ENCODE data around the gene NAA25. TPM values are rescaled to one million over a fixed set of nuclear protein-coding genes. Genes with fewer than 3 reads are reported as not detected.

Gene NAA25
- total RNA-seq, 2 experiments from 2014 or later, result 46.7 to 48.7 TPM

GRCh38 chr12:112020947-112021457 is 87.6 kb downstream of the NAA25 start:
- CTCF ChIA-PET, result interaction anchor here (1.4 kb wide), 2 partner anchors 9 to 28 kb away, joined by 3 read pairs; no protein-coding TSS in a partner anchor
- POLR2A ChIA-PET, result no interaction called here

- POLR2A ChIA-PET, result no interaction called here
These were observed 89.9 kb downstream of the NAA25 start for GRCh38 chr12:112018571-112019237.

GRCh38 chr12:112017041-112017440 is 91.5 kb downstream of the NAA25 start:
- POLR2A ChIA-PET, result interaction anchor here (0.6 kb wide), 1 partner anchor 92 kb away, joined by 3 read pairs; no protein-coding TSS in a partner anchor
- CTCF ChIA-PET, result interaction anchor here (0.7 kb wide), 2 partner anchors 8 to 1133 kb away, joined by 3 read pairs; partner anchors contain the start of gene CFAP73

More at GRCh38 chr12:112018571-112019237, 89.9 kb downstream of the NAA25 start:
- CTCF ChIA-PET, result no interaction called here

- ChIA-PET POLR2A (no interaction called here), CTCF (interaction anchor here (0.6 to 0.7 kb wide), 2 partner anchors 70 to 1560 kb away, joined by 3 to 6 read pairs; no protein-coding TSS in a partner anchor)
These were observed 92.6 kb downstream of the NAA25 start for GRCh38 chr12:112015938-112016337.

GRCh38 chr12:112013601-112014402 is 94.8 kb downstream of the NAA25 start:
- CTCF ChIA-PET, result interaction anchor here (0.6 to 3.9 kb wide), 12 partner anchors 10 to 84 kb away, joined by 3 to 12 read pairs (median 4); no protein-coding TSS in a partner anchor
- POLR2A ChIA-PET, result interaction anchor here (0.5 to 2.7 kb wide), 13 partner anchors 9 to 584 kb away, joined by 3 to 11 read pairs (median 4); partner anchors contain the start of genes MAPKAPK5, NAA25 and TRAFD1

- ChIA-PET POLR2A (interaction anchor here (0.7 to 2.7 kb wide), 11 partner anchors 10 to 583 kb away, joined by 3 to 11 read pairs (median 5); partner anchors contain the start of genes NAA25 and TRAFD1), CTCF (interaction anchor here (1.2 to 3.9 kb wide), 6 partner anchors 12 to 85 kb away, joined by 3 to 12 read pairs (median 4); no protein-coding TSS in a partner anchor)
These were observed 95.6 kb downstream of the NAA25 start, which contains the start of the genes ERP29 and TMEM116 for GRCh38 chr12:112012775-112013600. Gene ERP29 (plus strand): TSS chr12:112013426. CDS start chr12:112013466, 40 bp downstream. Gene TMEM116 (minus strand): TSS chr12:112013165. CDS start chr12:112005270, 7,895 bp downstream.

GRCh38 chr12:112011685-112012084 is 96.9 kb downstream of the NAA25 start:
- CTCF ChIA-PET, result interaction anchor here (1.2 to 3.9 kb wide), 2 partner anchors 11 to 67 kb away, joined by 3 to 12 read pairs; no protein-coding TSS in a partner anchor
- POLR2A ChIA-PET, result interaction anchor here (1.6 to 2.0 kb wide), 2 partner anchors 8 to 17 kb away, joined by 9 read pairs; no protein-coding TSS in a partner anchor

GRCh38 chr12:112010415-112011344 is 97.9 kb downstream of the NAA25 start:
- POLR2A ChIA-PET, result interaction anchor here (1.4 kb wide), 1 partner anchor 115 kb away, joined by 4 read pairs; the partner anchor contains the start of gene TRAFD1
- CTCF ChIA-PET, result interaction anchor here (0.6 to 3.9 kb wide), 2 partner anchors 10 to 28 kb away, joined by 3 to 12 read pairs; no protein-coding TSS in a partner anchor

- CTCF ChIA-PET, result interaction anchor here (0.6 kb wide), 1 partner anchor 88 kb away, joined by 4 read pairs; no protein-coding TSS in a partner anchor
- POLR2A ChIA-PET, result interaction anchor here (1.4 kb wide), 1 partner anchor 116 kb away, joined by 4 read pairs; the partner anchor contains the start of gene TRAFD1
These were observed 99.0 kb downstream of the NAA25 start for GRCh38 chr12:112009596-112009995.

GRCh38 chr12:112008918-112009317 is 99.7 kb downstream of the NAA25 start:
- CTCF ChIA-PET, result no interaction called here
- POLR2A ChIA-PET, result no interaction called here

GRCh38 chr12:112007945-112008344 is 100.6 kb downstream of the NAA25 start:
- POLR2A ChIA-PET, result no interaction called here
- CTCF ChIA-PET, result no interaction called here

- POLR2A ChIA-PET, result no interaction called here
These were observed 102.9 kb downstream of the NAA25 start for GRCh38 chr12:112005419-112006395.

GRCh38 chr12:112004041-112004440 is 104.5 kb downstream of the NAA25 start:
- CTCF ChIA-PET, result interaction anchor here (1.8 kb wide), 1 partner anchor 59 kb away, joined by 4 read pairs; no protein-coding TSS in a partner anchor
- POLR2A ChIA-PET, result interaction anchor here (2.5 kb wide), 1 partner anchor 8 kb away, joined by 9 read pairs; the partner anchor contains the start of genes ERP29 and TMEM116

More at GRCh38 chr12:112005419-112006395, 102.9 kb downstream of the NAA25 start:
- CTCF ChIA-PET, result no interaction called here

- POLR2A ChIA-PET, result interaction anchor here (1.7 kb wide), 1 partner anchor 12 kb away, joined by 11 read pairs; the partner anchor contains the start of genes ERP29 and TMEM116
- CTCF ChIA-PET, result interaction anchor here (0.8 to 2.5 kb wide), 2 partner anchors 10 to 11 kb away, joined by 3 to 12 read pairs; partner anchors contain the start of genes ERP29 and TMEM116
These were observed 107.0 kb downstream of the NAA25 start for GRCh38 chr12:112001576-112001975.

- ChIA-PET POLR2A (interaction anchor here (0.6 to 1.7 kb wide), 2 partner anchors 13 to 111 kb away, joined by 5 to 11 read pairs; partner anchors contain the start of genes ERP29 and TMEM116), CTCF (interaction anchor here (0.8 to 2.5 kb wide), 2 partner anchors 9 to 12 kb away, joined by 3 to 12 read pairs; partner anchors contain the start of genes ERP29 and TMEM116)
These were observed 107.8 kb downstream of the NAA25 start for GRCh38 chr12:112000820-112001219.
